NCI-H2196 treated with DMSO at 0.1 percent for 48 hours (cell line): ENCODE measurements around the gene MFAP4.
"Not testable (repeated sequence)": the region's sequence is repeated elsewhere in the genome, so short reads cannot be mapped to it uniquely, and the experiment has no call there.

ENCODE experiments used
- DNase-seq: peaks from one replicate; lab custom pipeline; 2025; ENCODE audit not compliant: unreplicated experiment; lab: John Stamatoyannopoulos, UW

Gene MFAP4

GRCh38 chr17:19354748-19355147 is 32.2 kb downstream of the MFAP4 start:
- DNase-seq, result no peak

GRCh38 chr17:19353401-19353800 is 33.6 kb downstream of the MFAP4 start:
- DNase-seq, result not testable (repeated sequence)

GRCh38 chr17:19348806-19349205 is 38.2 kb downstream of the MFAP4 start:
- DNase-seq, result no peak

- DNase-seq, result no peak
Observed at GRCh38 chr17:19348081-19348650, 38.8 kb downstream of the MFAP4 start.

- no peak for DNase-seq
Observed at GRCh38 chr17:19347323-19348080, 39.5 kb downstream of the MFAP4 start.

- no peak for DNase-seq
Observed at GRCh38 chr17:19346351-19347255, 40.4 kb downstream of the MFAP4 start.

- DNase-seq, result no peak
Observed at GRCh38 chr17:19345486-19346350, 41.3 kb downstream of the MFAP4 start.

GRCh38 chr17:19345067-19345460 is 41.9 kb downstream of the MFAP4 start:
- no peak for DNase-seq

- DNase-seq, result no peak
Observed at GRCh38 chr17:19344311-19345066, 42.5 kb downstream of the MFAP4 start.

GRCh38 chr17:19343671-19344151 is 43.3 kb downstream of the MFAP4 start:
- DNase-seq, result no peak

- DNase-seq, result no peak
Observed at GRCh38 chr17:19343256-19343630, 43.7 kb downstream of the MFAP4 start.

GRCh38 chr17:19342611-19343255 is 44.3 kb downstream of the MFAP4 start:
- DNase-seq, result no peak

- DNase-seq, result no peak
Observed at GRCh38 chr17:19341641-19342610, 45.1 kb downstream of the MFAP4 start.

GRCh38 chr17:19341211-19341631 is 45.8 kb downstream of the MFAP4 start:
- no peak for DNase-seq

- DNase-seq, result no peak
Observed at GRCh38 chr17:19339341-19339815, 47.6 kb downstream of the MFAP4 start.

- DNase-seq, result no peak
Observed at GRCh38 chr17:19338031-19338990, 48.7 kb downstream of the MFAP4 start.

GRCh38 chr17:19337712-19338023 is 49.3 kb downstream of the MFAP4 start:
- DNase-seq, result no peak
